ENCODE data around the gene MCAT. TPM values are rescaled to one million over a fixed set of nuclear protein-coding genes. Genes with fewer than 3 reads are reported as not detected.
A peak's percentile ranks its signal among the peaks of the same experiment; 100 is the strongest.

Gene MCAT
- total RNA-seq, 4 donors from 2014 or later: 20.2 to 44.4 (median 31.9) TPM

GRCh38 chr22:43144949-43145348 lies 1.8 kb upstream of the MCAT start:
- DNase-seq (ENCODE audit: low spot score in 2 of 2): no peak
- peaks cover 0 to 11% (median 0%) of the 10 kb centered on the region in 3 donors for H3K36me3 ChIP-seq
- 77 to 83% methylated on average over 3 of the region's 3 CpGs for WGBS, 2 donors
- peaks cover 0 to 27% (median 13%) of the 10 kb centered on the region in 4 donors for H3K4me1 ChIP-seq
- H3K27ac ChIP-seq: no peak overlapping the region
- no peaks in the 10 kb centered on the region for H3K9me3 ChIP-seq
- no peak for TF ChIP-seq POLR2A (IDR thresholded peaks at IDR 0.05)
- TF ChIP-seq CTCF (IDR thresholded peaks at IDR 0.05): no peak
- TF ChIP-seq EP300 (IDR thresholded peaks at IDR 0.05): no peak
- H3K27me3 ChIP-seq: no peaks in the 10 kb centered on the region
- H3K4me3 ChIP-seq: no peak overlapping the region

DNA sequence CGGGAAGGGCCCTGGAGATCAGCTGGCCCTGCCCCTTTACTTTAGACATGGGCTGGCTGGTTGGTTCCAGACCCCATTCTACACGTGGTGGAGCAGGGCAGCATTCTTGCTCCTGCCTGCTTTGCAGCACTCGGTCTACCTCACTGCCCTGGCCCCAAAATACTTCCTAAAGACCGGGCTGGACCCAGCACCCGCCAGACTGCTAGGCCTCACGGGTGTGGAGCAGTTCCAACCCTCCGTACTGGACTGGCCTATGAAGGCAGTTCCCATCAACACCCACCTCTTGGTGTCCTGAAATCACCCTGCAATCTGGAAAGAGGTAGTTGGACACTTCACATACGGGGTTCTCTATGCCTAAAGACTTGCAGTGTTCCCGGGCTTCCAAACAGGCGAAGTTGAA lies 6.4 kb downstream of the MCAT start:
- DNase-seq (ENCODE audit: low spot score in 2 of 2): no peak
- Histone ChIP-seq H3K4me1 (peaks cover 0 to 23% (median 2%) of the 10 kb centered on the region in 4 donors), H3K36me3 (peaks cover 0 to 93% (median 0%) of the 10 kb centered on the region in 3 donors), H3K4me3 (no peak overlapping the region), H3K9me3 (no peaks in the 10 kb centered on the region), H3K27me3 (no peaks in the 10 kb centered on the region), H3K27ac (no peak overlapping the region)
- TF ChIP-seq POLR2A (IDR thresholded peaks at IDR 0.05) (no peak), EP300 (IDR thresholded peaks at IDR 0.05) (no peak), CTCF (IDR thresholded peaks at IDR 0.05) (no peak)
- WGBS, 2 donors: 75 to 78% methylated on average over 10 of the region's 10 CpGs

- H3K9me3 ChIP-seq: no peaks in the 10 kb centered on the region
- no peak for DNase-seq (ENCODE audit: low spot score in 2 of 2)
- H3K4me1 ChIP-seq: peaks cover 0 to 22% (median 0%) of the 10 kb centered on the region in 4 donors
- 40 to 43% methylated on average over 9 of the region's 9 CpGs for WGBS, 2 donors
- peak; percentile 14 to 32 (median 27) for TF ChIP-seq CTCF (IDR thresholded peaks at IDR 0.05)
- TF ChIP-seq EP300 (IDR thresholded peaks at IDR 0.05): no peak
- TF ChIP-seq POLR2A (IDR thresholded peaks at IDR 0.05): no peak
- no peak overlapping the region for H3K4me3 ChIP-seq
- H3K36me3 ChIP-seq: peaks cover 0 to 98% (median 0%) of the 10 kb centered on the region in 3 donors
- H3K27me3 ChIP-seq: no peaks in the 10 kb centered on the region
- H3K27ac ChIP-seq: no peak overlapping the region
Observed at GRCh38 chr22:43136255-43136654, 6.9 kb downstream of the MCAT start.

DNA sequence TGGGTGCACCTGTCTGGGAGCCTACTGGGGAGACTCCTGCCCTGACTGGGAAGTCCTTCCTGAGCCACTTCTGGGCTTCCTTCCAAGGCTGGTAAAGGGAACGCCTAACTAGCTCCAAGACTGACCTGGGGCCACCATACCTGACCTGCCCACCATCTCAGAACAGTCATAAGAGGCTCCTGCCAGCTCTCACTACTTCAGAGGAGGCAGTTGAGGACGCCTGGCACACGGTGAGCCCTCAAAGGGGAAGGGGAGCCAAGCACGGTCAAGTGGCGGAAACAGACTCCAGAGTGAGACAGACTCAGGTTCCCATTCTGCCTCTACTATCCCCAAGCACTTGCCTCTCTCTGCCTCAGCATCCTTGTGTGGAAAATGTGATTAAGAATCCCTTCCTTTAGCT lies 7.6 kb downstream of the MCAT start:
- 85 to 89% methylated on average over 5 of the region's 5 CpGs for WGBS, 2 donors
- Histone ChIP-seq H3K27ac (no peak overlapping the region), H3K36me3 (peaks cover 0 to 95% (median 0%) of the 10 kb centered on the region in 3 donors), H3K4me1 (peaks cover 0 to 17% (median 0%) of the 10 kb centered on the region in 4 donors), H3K27me3 (no peaks in the 10 kb centered on the region), H3K9me3 (no peaks in the 10 kb centered on the region), H3K4me3 (no peak overlapping the region)
- TF ChIP-seq POLR2A (IDR thresholded peaks at IDR 0.05) (no peak), CTCF (IDR thresholded peaks at IDR 0.05) (no peak), EP300 (IDR thresholded peaks at IDR 0.05) (no peak)
- no peak for DNase-seq (ENCODE audit: low spot score in 2 of 2)

DNA sequence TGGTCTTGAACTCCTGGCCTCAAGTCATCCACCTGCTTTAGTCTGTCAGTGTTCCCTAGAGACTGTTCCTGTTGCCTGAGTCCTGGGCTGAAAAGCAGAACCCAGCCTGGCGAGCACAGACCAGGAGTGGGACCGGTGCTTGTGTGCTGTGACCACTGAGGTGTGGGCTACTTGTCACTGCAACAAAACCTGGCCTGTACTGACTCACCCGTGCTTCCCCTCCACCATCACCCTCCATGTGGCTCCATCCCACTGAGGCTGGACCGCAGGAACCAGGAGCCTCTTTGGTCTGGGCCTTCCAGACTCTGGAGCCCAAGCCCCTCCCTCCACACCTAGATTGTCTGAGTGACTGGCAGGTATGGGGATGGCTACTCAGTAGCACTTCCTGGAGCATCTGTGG lies 8.6 kb downstream of the MCAT start:
- no peak for DNase-seq (ENCODE audit: low spot score in 2 of 2)
- Histone ChIP-seq H3K9me3 (no peaks in the 10 kb centered on the region), H3K4me3 (no peak overlapping the region), H3K27ac (no peak overlapping the region), H3K27me3 (no peaks in the 10 kb centered on the region), H3K4me1 (peaks cover 0 to 18% (median under 1%) of the 10 kb centered on the region in 4 donors), H3K36me3 (peaks cover 0 to 85% (median 0%) of the 10 kb centered on the region in 3 donors)
- 94 to 98% methylated on average over 4 of the region's 4 CpGs for WGBS, 2 donors
- no peak for TF ChIP-seq CTCF (IDR thresholded peaks at IDR 0.05)
- no peak for TF ChIP-seq EP300 (IDR thresholded peaks at IDR 0.05)
- TF ChIP-seq POLR2A (IDR thresholded peaks at IDR 0.05): no peak

All from tibial nerve (tissue), 4 donors.